Body of pancreas (tissue), 4 donors: ENCODE results near the gene HLA-DQB2.
"Not testable (repeated sequence)": the region's sequence is repeated elsewhere in the genome, so short reads cannot be mapped to it uniquely, and the experiment has no call there.

ENCODE experiments used
- CTCF ChIP-seq, 7 experiments: fragments of 450-650 bp in 4 of 7; fragments of 200-600 bp in 3 of 7; sonication (generic) in 3 of 7; IDR thresholded peaks; one replicate each; pipeline ENCODE4 v1.5.1; 2016 to 2019; ENCODE audit warnings: antibody characterized with exemption in 7 of 7
- POLR2A ChIP-seq, 3 donors: fragments of 450-650 bp; IDR thresholded peaks; one replicate each; pipeline ENCODE4 v1.6.1; 2016; ENCODE audit warnings: antibody characterized with exemption in 3 of 3, mild to moderate bottlenecking in 2 of 3

DNA sequence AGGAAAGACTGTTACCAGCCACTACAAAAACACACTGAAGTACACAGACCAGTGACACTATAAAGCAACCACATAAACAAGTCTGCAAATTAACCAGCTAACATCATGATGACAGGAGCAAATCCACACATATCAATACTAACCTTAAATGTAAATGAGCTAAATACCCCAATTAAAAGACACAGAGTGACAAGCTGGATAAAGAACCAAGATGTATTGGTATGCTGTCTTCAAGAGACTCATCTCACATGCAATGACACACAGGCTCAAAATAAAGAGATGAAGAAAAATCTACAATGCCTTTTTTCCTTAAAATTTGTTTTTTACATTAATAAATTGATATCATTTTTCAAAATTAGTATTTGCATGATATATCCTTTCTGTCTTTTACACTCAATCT lies 19.6 kb upstream of the HLA-DQB2 start:
- TF ChIP-seq POLR2A, CTCF (IDR thresholded peaks at IDR 0.05): not testable (repeated sequence)
